GM19240 (cell line): ENCODE results near the gene FOXS1.

Experiments used
- DNase-seq: peaks from one replicate; pipeline ENCODE4 v3.0.0; 2011; ENCODE audit warnings: low spot score; ENCODE audit not compliant: insufficient read length

The FOXS1 gene

DNA sequence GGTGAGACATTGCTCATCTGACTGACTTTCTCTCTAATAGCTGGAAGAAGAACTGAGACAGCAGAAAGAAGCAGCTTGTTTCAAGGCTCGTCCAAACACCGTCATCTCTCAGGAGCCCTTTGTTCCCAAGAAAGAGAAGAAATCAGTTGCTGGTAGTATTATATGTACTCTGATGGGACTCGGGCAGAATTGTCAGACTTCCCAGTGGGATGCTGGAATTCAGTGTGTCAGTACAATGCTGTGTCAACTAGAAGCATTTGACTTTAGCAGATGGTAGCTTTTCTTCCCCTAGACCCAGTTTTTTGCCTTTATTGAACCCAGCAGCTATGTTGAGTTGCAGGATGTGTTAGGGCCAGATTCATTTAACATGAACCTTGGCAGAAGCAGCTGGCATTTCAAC lies 48.0 kb downstream of the FOXS1 start:
- no peak for DNase-seq
